ENCODE results near the gene KIFAP3. TPM values are rescaled to one million over a fixed set of nuclear protein-coding genes. Genes with fewer than 3 reads are reported as not detected.

The KIFAP3 gene
- total RNA-seq, 1 donor from 2014 or later = 55.9 TPM

- DNase-seq = no peak
- H3K36me3 ChIP-seq = no peaks in the 10 kb centered on the region
- no peak overlapping the region for H3K27ac ChIP-seq (replicated peaks)
- no peaks in the 10 kb centered on the region for H3K27me3 ChIP-seq (ENCODE audit: low read depth)
- intact Hi-C loops (cut with micrococcal nuclease) = no loop called here
- no peak overlapping the region for H3K4me3 ChIP-seq
- TF ChIP-seq CTCF (IDR thresholded peaks at IDR 0.05; ENCODE audit: borderline replicate concordance) = no peak
- H3K4me1 ChIP-seq = peaks cover 7% of the 10 kb centered on the region
- H3K9me3 ChIP-seq (replicated peaks) = no peaks in the 10 kb centered on the region
Measured at GRCh38 chr1:169933984-169934725, 140.3 kb downstream of the KIFAP3 start.

GRCh38 chr1:169931795-169932231 lies 142.7 kb downstream of the KIFAP3 start:
- no peak for TF ChIP-seq CTCF (IDR thresholded peaks at IDR 0.05; ENCODE audit: borderline replicate concordance)
- DNase-seq = no peak
- no peak overlapping the region for H3K4me3 ChIP-seq
- H3K36me3 ChIP-seq = no peaks in the 10 kb centered on the region
- intact Hi-C loops (cut with micrococcal nuclease) = no loop called here
- H3K4me1 ChIP-seq = peaks cover 7% of the 10 kb centered on the region
- H3K9me3 ChIP-seq (replicated peaks) = no peaks in the 10 kb centered on the region
- H3K27ac ChIP-seq (replicated peaks) = no peak overlapping the region
- no peaks in the 10 kb centered on the region for H3K27me3 ChIP-seq (ENCODE audit: low read depth)

DNA sequence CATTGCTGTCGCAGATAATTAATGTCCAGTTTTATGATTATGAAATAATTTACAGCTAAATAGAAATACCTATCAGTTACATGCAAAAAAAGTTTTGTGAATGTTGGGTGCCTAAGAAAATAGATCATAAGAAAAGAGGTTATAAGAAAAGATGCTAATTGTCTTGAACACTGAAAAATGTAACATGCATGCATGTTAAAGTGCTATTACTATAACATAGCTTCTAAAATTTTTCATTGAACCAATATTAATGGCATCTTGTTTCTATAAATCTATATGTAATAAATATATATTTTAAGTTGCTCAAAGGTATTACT lies 145.3 kb downstream of the KIFAP3 start:
- peaks cover 18% of the 10 kb centered on the region for H3K4me1 ChIP-seq
- no peaks in the 10 kb centered on the region for H3K27me3 ChIP-seq (ENCODE audit: low read depth)
- no peak overlapping the region for H3K4me3 ChIP-seq
- intact Hi-C loops (cut with micrococcal nuclease) = no loop called here
- TF ChIP-seq CTCF (IDR thresholded peaks at IDR 0.05; ENCODE audit: borderline replicate concordance) = no peak
- H3K27ac ChIP-seq (replicated peaks) = no peak overlapping the region
- H3K36me3 ChIP-seq = no peaks in the 10 kb centered on the region
- DNase-seq = no peak
- no peaks in the 10 kb centered on the region for H3K9me3 ChIP-seq (replicated peaks)

DNA sequence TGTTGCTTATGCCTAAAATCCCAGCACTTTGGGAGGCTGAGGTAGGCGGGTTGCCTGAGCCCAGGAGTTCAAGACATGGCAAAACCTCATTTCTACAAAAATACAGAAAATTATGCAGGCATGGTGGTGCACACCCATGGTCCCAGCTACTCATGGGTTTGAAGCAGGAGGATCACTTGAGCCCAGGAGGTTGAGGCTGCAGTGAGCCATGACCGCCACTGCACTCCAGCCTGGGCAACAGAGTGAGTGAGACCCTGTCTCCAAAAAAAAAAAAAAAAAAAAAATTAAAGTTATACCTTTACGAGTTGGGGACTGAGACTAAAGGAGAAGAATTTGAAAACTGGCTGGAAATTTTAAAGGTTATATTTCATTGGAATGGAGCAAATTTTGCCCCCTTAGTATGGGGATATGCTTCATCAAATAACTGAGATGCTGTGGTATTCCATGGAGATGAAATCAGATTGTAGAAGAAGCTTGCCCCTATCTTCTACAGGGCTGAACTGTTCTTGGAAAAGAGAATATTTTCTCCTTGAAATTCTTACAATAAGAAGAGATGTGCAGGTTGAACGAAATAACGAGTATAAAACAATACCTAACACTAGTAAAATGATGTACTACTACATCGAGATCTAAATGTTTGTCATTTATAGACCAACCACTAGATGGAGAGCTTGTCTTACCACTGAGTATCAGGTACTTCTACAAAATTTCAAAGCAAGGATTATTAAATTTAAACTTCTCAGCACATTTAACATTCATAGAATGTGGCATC lies 145.9 kb downstream of the KIFAP3 start:
- intact Hi-C loops (cut with micrococcal nuclease) = no loop called here
- no peak overlapping the region for H3K4me3 ChIP-seq
- H3K27me3 ChIP-seq (ENCODE audit: low read depth) = no peaks in the 10 kb centered on the region
- peak; percentile 75 for TF ChIP-seq CTCF (IDR thresholded peaks at IDR 0.05; ENCODE audit: borderline replicate concordance)
- no peak overlapping the region for H3K27ac ChIP-seq (replicated peaks)
- H3K4me1 ChIP-seq = peaks cover 18% of the 10 kb centered on the region
- H3K9me3 ChIP-seq (replicated peaks) = no peaks in the 10 kb centered on the region
- no peaks in the 10 kb centered on the region for H3K36me3 ChIP-seq
- no peak for DNase-seq

DNA sequence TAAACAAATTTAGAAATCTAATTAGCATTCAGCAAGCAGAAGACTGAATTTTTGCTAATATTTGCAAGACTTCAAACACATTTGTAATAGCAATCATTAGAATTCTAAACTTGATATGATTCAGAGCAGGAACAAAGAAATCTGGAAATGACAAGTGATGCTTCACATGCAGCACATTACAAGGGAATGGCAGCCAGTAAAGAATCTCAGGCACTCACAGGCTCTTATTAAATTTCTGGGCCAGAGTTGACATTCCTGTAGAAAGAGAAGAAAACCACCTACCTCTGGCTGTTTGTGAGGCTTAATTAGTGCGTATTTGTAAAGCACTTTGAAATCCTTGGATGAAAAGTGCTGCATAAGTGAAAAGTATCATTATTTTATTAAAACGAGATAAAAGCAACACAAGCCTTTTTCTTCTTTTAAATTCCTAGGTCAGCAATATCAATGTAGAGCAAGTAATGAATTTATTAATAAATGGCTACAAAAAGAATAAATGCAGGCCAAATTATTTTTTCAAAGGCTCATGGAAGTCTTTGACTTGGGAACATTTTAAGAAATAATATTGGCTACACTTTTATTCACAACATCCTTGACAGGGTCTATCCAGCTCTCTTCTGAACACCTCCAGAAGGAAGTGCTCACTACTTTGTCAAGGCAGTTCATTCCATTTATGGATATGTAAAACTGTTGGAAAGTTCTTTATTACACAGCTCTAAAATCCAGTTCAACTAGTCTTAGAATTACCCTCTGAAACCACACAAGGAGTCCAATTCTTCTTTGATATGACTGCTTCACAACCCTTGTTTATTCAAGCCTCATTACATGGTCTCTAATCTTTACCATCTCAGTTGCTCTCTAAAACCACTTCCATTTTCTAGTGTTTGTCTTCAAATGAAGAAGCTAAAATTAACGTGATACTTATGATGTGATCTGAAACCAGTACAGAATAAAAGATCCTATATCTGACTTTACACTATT lies 148.7 kb downstream of the KIFAP3 start:
- TF ChIP-seq CTCF (IDR thresholded peaks at IDR 0.05; ENCODE audit: borderline replicate concordance) = no peak
- Histone ChIP-seq H3K4me3 (no peak overlapping the region), H3K9me3 (replicated peaks) (no peaks in the 10 kb centered on the region), H3K27me3 (ENCODE audit: low read depth) (no peaks in the 10 kb centered on the region), H3K36me3 (peaks cover 6% of the 10 kb centered on the region), H3K4me1 (peaks cover 18% of the 10 kb centered on the region), H3K27ac (replicated peaks) (peak overlapping the region; percentile 5)
- intact Hi-C loops (cut with micrococcal nuclease) = no loop called here
- DNase-seq = no peak

Measured in left ventricle myocardium inferior (tissue), 1 donor.